ENCODE measurements around the gene EIF4ENIF1.
"Not testable (repeated sequence)": the region's sequence is repeated elsewhere in the genome, so short reads cannot be mapped to it uniquely, and the experiment has no call there.

EIF4ENIF1 gene

GRCh38 chr22:31445642-31446041, 44.0 kb downstream of the EIF4ENIF1 start:
- DNase-seq (ENCODE audit: low read depth, low spot score) = no peak

GRCh38 chr22:31443516-31443915, 46.1 kb downstream of the EIF4ENIF1 start:
- no peak for DNase-seq (ENCODE audit: low read depth, low spot score)

- DNase-seq (ENCODE audit: low read depth, low spot score) = no peak
Observed at GRCh38 chr22:31442768-31443489, 46.7 kb downstream of the EIF4ENIF1 start.

- no peak for DNase-seq (ENCODE audit: low read depth, low spot score)
Observed at GRCh38 chr22:31441652-31442051, 48.0 kb downstream of the EIF4ENIF1 start.

GRCh38 chr22:31440681-31441080, 49.0 kb downstream of the EIF4ENIF1 start:
- DNase-seq (ENCODE audit: low read depth, low spot score) = no peak

- DNase-seq (ENCODE audit: low read depth, low spot score) = no peak
Observed at GRCh38 chr22:31439808-31440207, 49.8 kb downstream of the EIF4ENIF1 start.

GRCh38 chr22:31436132-31436531, 53.5 kb downstream of the EIF4ENIF1 start:
- DNase-seq (ENCODE audit: low read depth, low spot score) = no peak

GRCh38 chr22:31431950-31432349, 57.7 kb downstream of the EIF4ENIF1 start:
- DNase-seq (ENCODE audit: low read depth, low spot score) = no peak

GRCh38 chr22:31425331-31426050, 64.2 kb downstream of the EIF4ENIF1 start:
- DNase-seq (ENCODE audit: low read depth, low spot score) = no peak

- not testable (repeated sequence) for DNase-seq (ENCODE audit: low read depth, low spot score)
Observed at GRCh38 chr22:31402350-31402749, 87.3 kb downstream of the EIF4ENIF1 start.

- DNase-seq (ENCODE audit: low read depth, low spot score) = peak; percentile 19
Observed at GRCh38 chr22:31400023-31400397, 89.6 kb downstream of the EIF4ENIF1 start.

- peak; percentile 98 for DNase-seq (ENCODE audit: low read depth, low spot score)
Observed at GRCh38 chr22:31399211-31400022, 90.2 kb downstream of the EIF4ENIF1 start, which contains the start of gene DRG1. Gene DRG1 (plus strand): TSS chr22:31399604. CDS start chr22:31399684, 80 bp downstream.

GRCh38 chr22:31398231-31398630, 91.4 kb downstream of the EIF4ENIF1 start:
- DNase-seq (ENCODE audit: low read depth, low spot score) = peak; percentile 7

- no peak for DNase-seq (ENCODE audit: low read depth, low spot score)
Observed at GRCh38 chr22:31394326-31394725, 95.3 kb downstream of the EIF4ENIF1 start.

- DNase-seq (ENCODE audit: low read depth, low spot score) = no peak
Observed at GRCh38 chr22:31393893-31394292, 95.7 kb downstream of the EIF4ENIF1 start.

All from ELF-1 (cell line).